Measurements from ENCODE around the gene ZNF182. TPM values are rescaled to one million over a fixed set of nuclear protein-coding genes. Genes with fewer than 3 reads are reported as not detected.

Gene ZNF182
- total RNA-seq: 1 to 10 TPM; 3.4 to 4.0 TPM

DNA sequence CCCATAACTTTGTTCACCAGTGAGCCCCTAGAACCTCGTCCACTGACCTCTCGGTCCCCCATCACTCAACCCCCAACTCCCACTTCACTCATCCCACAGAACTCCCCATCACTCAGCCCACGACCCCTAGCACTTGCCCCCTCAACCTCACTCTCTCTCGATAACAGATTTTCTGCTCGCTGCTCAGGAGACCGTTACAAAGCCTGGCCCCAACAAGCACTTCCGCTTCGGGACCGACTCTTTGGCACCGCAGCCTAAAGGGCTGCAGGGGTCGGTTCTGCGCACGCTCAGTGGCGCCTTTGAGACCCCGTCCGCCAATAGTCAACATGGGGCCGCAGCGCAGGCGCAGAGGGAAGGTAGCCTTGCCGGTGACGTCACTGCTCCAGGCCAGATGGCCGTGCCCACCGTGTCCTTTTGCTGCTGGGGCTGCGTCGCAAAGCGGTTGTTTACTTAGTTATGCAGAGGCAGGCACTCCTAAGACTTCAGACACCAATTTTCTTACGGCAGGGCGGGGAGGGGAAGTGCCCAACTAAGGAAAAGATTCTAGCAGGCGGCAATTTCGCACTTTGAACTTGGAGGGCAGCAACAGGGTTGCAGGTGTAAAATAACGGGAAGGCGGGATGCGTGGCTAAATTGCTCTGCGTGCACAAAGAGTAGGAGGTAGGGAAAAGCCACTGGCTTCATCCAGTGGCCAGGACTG is at the start of gene ZNF182:
Gene ZNF182, minus strand, starts transcription at position 232 of the 700 bp plus-strand sequence. CDS start 1,380 bp downstream, outside the sequence.

DNA sequence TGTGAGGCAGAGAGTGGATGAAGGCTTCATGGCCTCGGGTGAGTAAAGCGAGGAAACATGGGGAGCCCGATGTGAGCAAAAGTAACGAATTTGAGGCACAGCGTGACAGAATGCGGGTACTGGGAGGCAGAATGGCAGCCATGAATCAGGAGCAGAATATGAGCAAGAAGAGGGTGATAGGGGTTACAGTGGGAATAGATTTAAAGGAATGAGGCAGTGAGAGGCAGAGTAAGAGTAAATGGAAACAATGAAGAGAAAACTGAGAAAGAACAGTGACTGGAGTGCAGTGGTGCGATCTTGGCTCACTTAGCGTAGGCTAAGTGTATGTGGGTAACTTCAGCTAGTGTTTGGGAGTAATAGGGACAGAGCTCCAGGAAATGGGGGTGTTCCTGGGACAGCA is 2.9 kb upstream of the ZNF182 start, which contains the start of gene SPACA5:
Gene SPACA5, plus strand, starts transcription at position 301 of the 400 bp plus-strand sequence. CDS start 815 bp downstream, outside the sequence.

Other genes with a start within 250 kb of the ZNF182 start
- gene ZNF81, start 167.1 kb downstream of the ZNF182 start, total RNA-seq: 1 to 10 TPM; 4.5 to 6.7 TPM
- not detected for gene SPACA5, start 3.0 kb upstream of the ZNF182 start, total RNA-seq
- gene ZNF630, start 67.7 kb upstream of the ZNF182 start, total RNA-seq: under 1 TPM; under 0.01 to 0.33 TPM
- gene SPACA5B, start 126.6 kb upstream of the ZNF182 start, total RNA-seq: not detected
- not detected for gene SSX5, start 192.8 kb upstream of the ZNF182 start, total RNA-seq

Measured in melanocyte of skin (primary cell).